ENCODE data around the gene SNED1.

Gene SNED1

GRCh38 chr2:240991378-240992263, 6.8 kb upstream of the SNED1 start:
- no peak overlapping the region for H3K27ac Mint-ChIP-seq
- H3K4me1 Mint-ChIP-seq: peaks cover 5% of the 10 kb centered on the region
- H3K27me3 Mint-ChIP-seq: peaks cover 41% of the 10 kb centered on the region
- H3K4me3 Mint-ChIP-seq: no peak overlapping the region
- no peaks in the 10 kb centered on the region for H3K36me3 Mint-ChIP-seq
- ATAC-seq: no peak
- H3K9me3 Mint-ChIP-seq: no peaks in the 10 kb centered on the region

GRCh38 chr2:240992572-240993291, 5.7 kb upstream of the SNED1 start:
- no peak for ATAC-seq

DNA sequence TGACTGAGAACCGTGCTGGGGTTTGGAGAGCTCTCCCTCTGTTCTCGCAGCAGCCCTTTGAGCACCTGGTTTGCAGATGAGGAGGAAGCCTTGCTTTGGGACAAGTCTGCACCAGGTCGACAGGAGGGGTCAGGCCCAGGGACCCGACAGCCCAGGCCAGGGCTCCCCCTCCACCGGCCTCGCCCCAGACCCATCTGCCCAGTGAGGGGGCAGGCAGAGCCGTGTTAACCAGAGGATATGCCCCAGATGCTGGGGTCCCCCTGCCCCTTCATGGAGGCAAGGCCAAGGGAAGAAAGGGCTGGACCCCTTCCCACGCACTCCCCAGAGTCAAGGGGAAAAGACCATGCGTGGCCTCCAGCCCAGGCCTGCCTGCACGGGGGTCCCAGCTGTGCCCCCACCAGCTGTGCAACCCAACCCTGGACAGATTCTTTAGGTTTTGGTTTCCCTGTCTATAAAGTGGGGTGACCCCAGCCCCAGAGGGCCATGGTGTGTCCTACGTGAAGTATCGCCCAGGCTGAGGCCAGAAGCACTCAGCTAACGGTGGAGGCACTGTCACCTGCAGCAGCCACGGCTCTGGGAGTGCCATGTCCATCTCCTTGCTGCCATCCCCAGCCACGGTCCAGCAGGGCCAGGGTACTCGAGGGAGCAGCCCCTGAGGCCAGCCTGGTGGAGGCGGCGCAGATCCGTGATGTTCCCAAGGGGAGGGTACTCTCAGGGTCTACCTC, 4.8 kb upstream of the SNED1 start:
- peaks cover 53% of the 10 kb centered on the region for H3K27me3 Mint-ChIP-seq
- no peak overlapping the region for H3K27ac Mint-ChIP-seq
- peaks cover 5% of the 10 kb centered on the region for H3K4me1 Mint-ChIP-seq
- no peak overlapping the region for H3K4me3 Mint-ChIP-seq
- no peaks in the 10 kb centered on the region for H3K36me3 Mint-ChIP-seq
- ATAC-seq: no peak
- H3K9me3 Mint-ChIP-seq: no peaks in the 10 kb centered on the region

More at GRCh38 chr2:240992572-240993291, 5.7 kb upstream of the SNED1 start:
- H3K36me3 Mint-ChIP-seq: no peaks in the 10 kb centered on the region
- peaks cover 5% of the 10 kb centered on the region for H3K4me1 Mint-ChIP-seq
- H3K27me3 Mint-ChIP-seq: peaks cover 52% of the 10 kb centered on the region
- no peak overlapping the region for H3K4me3 Mint-ChIP-seq
- H3K27ac Mint-ChIP-seq: no peak overlapping the region
- H3K9me3 Mint-ChIP-seq: no peaks in the 10 kb centered on the region

DNA sequence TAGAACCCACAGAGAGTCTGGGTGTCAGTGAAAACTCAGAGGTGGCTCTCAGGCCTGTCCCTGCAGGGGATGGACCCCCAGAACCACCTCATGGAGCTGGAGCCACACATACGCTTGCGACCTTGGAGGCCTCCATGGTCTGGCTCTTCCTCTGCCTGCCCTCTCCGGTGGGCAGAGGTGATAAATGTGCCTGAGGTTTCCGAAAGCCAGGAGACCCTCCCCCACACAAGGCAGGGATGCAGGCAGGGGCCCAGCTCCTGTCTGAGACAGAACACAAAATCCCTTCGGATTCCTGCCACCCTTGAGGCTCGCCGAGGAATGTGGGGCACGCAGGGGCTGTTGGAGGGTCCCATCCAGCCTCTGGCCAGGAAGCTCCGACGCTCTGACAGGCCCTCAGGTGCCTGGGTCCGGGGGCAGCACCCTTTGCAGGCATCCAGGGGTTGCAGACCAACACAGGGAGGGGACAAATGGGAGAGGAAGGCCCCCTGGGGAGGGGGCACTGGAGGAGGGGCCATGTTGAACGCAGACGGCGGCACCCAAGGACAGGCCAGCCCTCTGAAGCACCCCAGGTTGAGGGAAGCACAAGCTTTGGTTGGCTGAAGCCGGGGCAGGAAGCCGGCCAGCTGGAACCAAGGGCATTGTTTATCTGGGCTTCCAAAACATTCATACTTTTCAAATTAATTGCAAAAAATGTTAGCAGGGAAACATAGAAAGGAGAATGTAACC, 4.1 kb upstream of the SNED1 start:
- no peaks in the 10 kb centered on the region for H3K9me3 Mint-ChIP-seq
- no peak overlapping the region for H3K27ac Mint-ChIP-seq
- H3K4me3 Mint-ChIP-seq: no peak overlapping the region
- H3K27me3 Mint-ChIP-seq: peaks cover 53% of the 10 kb centered on the region
- no peaks in the 10 kb centered on the region for H3K36me3 Mint-ChIP-seq
- ATAC-seq: no peak
- H3K4me1 Mint-ChIP-seq: peaks cover 5% of the 10 kb centered on the region

DNA sequence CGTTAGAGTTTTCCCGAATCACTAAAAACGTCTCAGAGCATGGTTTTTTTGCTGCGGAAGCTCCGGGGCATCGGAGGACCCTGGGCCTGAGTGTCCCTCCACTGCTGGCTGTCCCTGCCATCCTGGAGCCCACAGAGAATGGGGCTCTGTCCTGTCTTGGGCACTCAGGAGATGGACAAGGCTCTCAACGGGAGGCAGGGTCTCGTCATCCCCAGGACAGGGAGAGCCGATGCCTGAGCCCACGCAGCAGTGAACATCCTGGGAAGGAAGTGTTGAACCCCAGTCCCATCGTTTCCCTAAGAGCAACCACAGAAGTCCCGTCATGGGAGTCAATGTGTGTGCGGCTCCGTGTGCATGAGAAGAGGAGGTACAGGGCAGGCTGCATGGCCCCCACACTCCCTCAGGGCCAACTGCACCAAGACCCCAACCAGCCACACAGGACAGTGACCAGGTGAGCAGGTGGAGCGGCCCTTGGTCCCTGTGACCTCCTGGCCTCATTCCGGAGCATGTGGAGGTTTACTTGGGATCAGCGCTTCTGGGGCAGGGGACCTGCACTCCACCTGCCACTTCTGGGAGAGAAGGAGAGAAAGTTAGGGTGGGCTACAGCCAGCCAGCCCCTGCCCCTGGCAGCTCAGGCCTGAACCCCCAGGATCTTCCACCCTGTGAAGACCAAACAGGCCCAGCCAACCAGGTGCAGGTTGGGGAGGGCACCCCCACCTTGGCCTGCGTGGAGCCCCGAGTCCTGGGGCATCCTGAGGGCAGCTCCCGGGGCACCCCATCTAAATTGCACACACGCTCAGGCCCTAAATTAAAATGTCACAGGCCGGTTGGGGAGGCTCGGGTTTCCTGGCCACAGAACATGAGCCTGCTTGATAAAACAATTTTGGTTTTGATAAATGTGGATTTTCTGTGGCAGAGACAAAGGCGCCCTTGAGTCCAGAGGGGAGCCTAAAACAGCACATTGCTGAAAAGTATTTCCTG, 3.1 kb upstream of the SNED1 start:
- Mint-ChIP-seq H3K27ac (no peak overlapping the region), H3K36me3 (no peaks in the 10 kb centered on the region), H3K4me3 (no peak overlapping the region), H3K27me3 (peaks cover 63% of the 10 kb centered on the region), H3K9me3 (no peaks in the 10 kb centered on the region), H3K4me1 (peaks cover 13% of the 10 kb centered on the region)
- ATAC-seq: no peak

GRCh38 chr2:240996161-240996833, 2.1 kb upstream of the SNED1 start:
- Mint-ChIP-seq H3K36me3 (no peaks in the 10 kb centered on the region), H3K27me3 (peaks cover 73% of the 10 kb centered on the region), H3K27ac (no peak overlapping the region), H3K4me1 (peaks cover 13% of the 10 kb centered on the region), H3K4me3 (no peak overlapping the region), H3K9me3 (no peaks in the 10 kb centered on the region)
- ATAC-seq: no peak

DNA sequence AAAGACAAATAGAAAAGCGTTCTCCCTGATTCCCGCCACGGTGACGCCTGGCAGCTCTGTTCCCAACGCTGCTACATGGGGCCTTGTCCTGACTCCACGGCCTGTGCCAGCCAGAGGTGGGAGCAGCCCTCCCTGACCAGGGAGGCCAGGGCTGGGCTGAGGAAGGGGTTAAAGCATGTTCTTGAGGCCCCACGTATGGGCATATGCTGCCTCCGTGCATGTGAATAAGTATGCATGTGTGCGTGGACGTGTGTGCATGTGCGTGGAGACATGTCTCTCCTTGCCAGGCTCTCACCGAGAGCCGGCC, 1.6 kb upstream of the SNED1 start:
- Mint-ChIP-seq H3K4me3 (no peak overlapping the region), H3K4me1 (peaks cover 13% of the 10 kb centered on the region), H3K27me3 (peaks cover 75% of the 10 kb centered on the region), H3K27ac (no peak overlapping the region), H3K36me3 (no peaks in the 10 kb centered on the region), H3K9me3 (no peaks in the 10 kb centered on the region)
- no peak for ATAC-seq

DNA sequence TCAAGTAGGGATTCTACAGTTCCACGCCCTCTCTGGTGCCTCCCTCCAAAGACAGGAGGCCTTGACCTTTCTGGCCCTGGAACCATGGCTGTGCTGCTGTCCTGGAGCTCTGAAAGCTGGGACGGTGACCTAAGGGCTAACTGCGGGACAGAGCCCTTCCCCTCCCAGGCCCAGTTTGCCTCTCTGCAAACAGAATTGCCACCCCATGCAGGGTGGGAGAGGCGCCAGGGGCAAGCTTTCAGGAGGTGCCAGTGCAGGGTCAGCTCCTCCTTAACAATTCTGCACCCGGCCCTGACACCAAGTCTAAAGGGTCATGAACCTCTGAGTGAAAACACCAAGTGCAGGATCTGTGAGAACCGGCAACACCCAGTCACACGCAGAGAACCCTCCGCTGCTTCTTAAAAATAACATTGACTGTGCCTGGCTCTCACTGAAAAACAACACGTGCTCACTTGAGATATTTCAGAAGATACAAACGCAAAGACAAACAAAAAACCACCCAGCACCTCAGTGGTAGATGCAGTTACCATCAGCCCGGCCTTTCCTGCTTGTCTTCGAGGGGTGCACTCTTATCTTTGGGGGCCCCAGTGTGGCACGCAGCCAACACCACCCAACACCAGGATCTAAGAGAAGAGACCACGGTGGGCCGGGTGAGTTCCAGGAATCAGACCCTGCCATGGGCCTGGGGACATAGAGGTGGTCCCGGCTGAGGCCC, 1.1 kb upstream of the SNED1 start:
- Mint-ChIP-seq H3K4me3 (no peak overlapping the region), H3K27ac (no peak overlapping the region), H3K36me3 (no peaks in the 10 kb centered on the region), H3K9me3 (peaks cover under 1% of the 10 kb centered on the region), H3K4me1 (peaks cover 13% of the 10 kb centered on the region), H3K27me3 (peaks cover 74% of the 10 kb centered on the region)
- no peak for ATAC-seq

DNA sequence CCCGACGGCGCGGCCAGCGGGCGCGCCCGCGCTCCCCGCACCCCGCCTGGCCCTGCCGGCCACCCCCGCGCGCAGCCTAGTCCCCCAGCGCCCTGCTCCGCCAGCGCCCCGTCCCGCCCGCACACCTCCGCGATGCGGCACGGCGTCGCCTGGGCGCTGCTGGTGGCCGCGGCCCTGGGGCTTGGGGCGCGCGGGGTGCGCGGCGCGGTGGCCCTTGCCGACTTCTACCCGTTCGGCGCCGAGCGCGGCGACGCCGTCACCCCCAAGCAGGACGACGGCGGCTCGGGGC, 232 bp downstream of the SNED1 start:
- peaks cover 64% of the 10 kb centered on the region for H3K27me3 Mint-ChIP-seq
- H3K4me3 Mint-ChIP-seq: peak overlapping the region; percentile 73

DNA sequence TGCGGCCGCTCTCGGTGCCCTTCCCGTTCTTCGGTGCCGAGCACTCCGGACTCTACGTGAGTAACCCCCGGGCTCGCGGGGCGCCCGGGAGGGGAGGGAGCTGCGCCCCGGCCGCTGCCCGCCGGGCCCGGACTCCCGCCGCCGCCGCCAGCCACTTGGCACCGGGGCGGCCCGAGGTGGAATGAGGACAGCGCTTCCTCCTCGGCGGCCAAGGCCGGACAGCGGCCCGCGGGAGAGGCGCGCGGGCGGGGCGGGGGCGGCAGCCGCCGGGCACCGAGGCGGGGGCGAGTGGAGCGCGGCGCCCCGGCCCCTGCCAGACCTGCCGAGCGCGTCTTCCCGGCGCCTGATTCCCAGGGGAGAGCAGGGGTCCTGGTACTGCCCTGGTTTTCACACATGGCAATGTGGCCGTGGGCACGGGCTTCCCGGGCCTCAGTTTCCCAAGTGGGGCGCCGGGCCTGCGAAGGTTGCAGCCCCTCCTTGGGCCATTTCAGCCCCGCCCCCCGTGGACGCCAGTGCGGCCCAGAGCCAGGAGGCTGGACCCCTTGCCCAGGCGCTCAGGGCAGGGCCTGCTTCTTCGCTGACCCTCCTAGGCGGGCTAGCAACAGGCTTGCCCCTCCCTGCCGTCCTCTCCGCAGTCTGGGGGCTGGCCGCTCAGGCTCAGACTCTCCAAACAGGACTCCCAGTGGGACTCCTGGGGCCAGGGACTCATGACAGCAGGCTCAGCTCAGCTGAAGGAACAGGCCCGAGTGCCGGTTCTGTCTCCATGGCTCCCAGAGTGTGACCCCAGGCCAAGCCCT, 775 bp downstream of the SNED1 start:
- Mint-ChIP-seq H3K9me3 (peaks cover 15% of the 10 kb centered on the region), H3K27me3 (peaks cover 59% of the 10 kb centered on the region), H3K4me1 (peaks cover 13% of the 10 kb centered on the region), H3K36me3 (peaks cover 11% of the 10 kb centered on the region), H3K4me3 (peak overlapping the region; percentile 73), H3K27ac (no peak overlapping the region)
- ATAC-seq: peak; percentile 1

More for the DNA sequence above, 232 bp downstream of the SNED1 start:
- Mint-ChIP-seq H3K36me3 (peaks cover 7% of the 10 kb centered on the region), H3K27ac (no peak overlapping the region), H3K9me3 (peaks cover 11% of the 10 kb centered on the region), H3K4me1 (peaks cover 13% of the 10 kb centered on the region)
- peak; percentile 39 for ATAC-seq

- H3K9me3 Mint-ChIP-seq: peaks cover 15% of the 10 kb centered on the region
- peaks cover 56% of the 10 kb centered on the region for H3K27me3 Mint-ChIP-seq
- peaks cover 11% of the 10 kb centered on the region for H3K36me3 Mint-ChIP-seq
- H3K27ac Mint-ChIP-seq: no peak overlapping the region
- no peak for ATAC-seq
- H3K4me3 Mint-ChIP-seq: peak overlapping the region; percentile 22
- peaks cover 13% of the 10 kb centered on the region for H3K4me1 Mint-ChIP-seq
Measured at GRCh38 chr2:240999873-241000541, 1.6 kb downstream of the SNED1 start.

GRCh38 chr2:241000831-241001321, 2.5 kb downstream of the SNED1 start:
- Mint-ChIP-seq H3K27me3 (peaks cover 49% of the 10 kb centered on the region), H3K4me3 (no peak overlapping the region), H3K9me3 (peaks cover 19% of the 10 kb centered on the region), H3K36me3 (peaks cover 16% of the 10 kb centered on the region), H3K27ac (no peak overlapping the region), H3K4me1 (peaks cover 13% of the 10 kb centered on the region)
- no peak for ATAC-seq

Measured in stimulated activated memory B cell treated with anti-CD40 and anti-IgM and Interleukin-4, amounts not matched to agents 10 μg/mL and 1 μg/mL and 100 μg/mL, for 72 hours (primary cell).